Trophoblast cell (in vitro differentiated cells and primary cell): ENCODE data around the gene FAM3C.
"Not testable (repeated sequence)": the region's sequence is repeated elsewhere in the genome, so short reads cannot be mapped to it uniquely, and the experiment has no call there.

ENCODE experiments used
- DNase-seq, 2 donors: peaks; one replicate each; pipeline ENCODE4 v3.0.0-alpha.2; 2016
- H2AFZ ChIP-seq: 2 replicates; pipeline ENCODE4 v1.6.1; 2013; ENCODE audit warnings: low read length, moderate library complexity, mild to moderate bottlenecking; ENCODE audit not compliant: insufficient read depth, poor library complexity
- H2AK5ac ChIP-seq: 2 replicates; pipeline ENCODE4 v1.6.1; 2013; ENCODE audit warnings: mild to moderate bottlenecking, low read length
- H2BK120ac ChIP-seq: 2 replicates; pipeline ENCODE4 v1.6.1; 2013; ENCODE audit warnings: low read length, mild to moderate bottlenecking, moderate library complexity; ENCODE audit not compliant: insufficient read depth, poor library complexity
- H2BK12ac ChIP-seq: 2 replicates; pipeline ENCODE4 v1.6.1; 2013; ENCODE audit warnings: mild to moderate bottlenecking, low read length, moderate library complexity
- H2BK5ac ChIP-seq: 2 replicates; pipeline ENCODE4 v1.6.1; 2013; ENCODE audit warnings: low read length, low read depth, moderate library complexity, mild to moderate bottlenecking; ENCODE audit not compliant: poor library complexity
- H3K14ac ChIP-seq: 2 replicates; pipeline ENCODE4 v1.6.1; 2013; ENCODE audit warnings: mild to moderate bottlenecking, low read length
- H3K18ac ChIP-seq: 2 replicates; pipeline ENCODE4 v1.6.1; 2013; ENCODE audit warnings: mild to moderate bottlenecking, low read length
- H3K23ac ChIP-seq: 2 replicates; pipeline ENCODE4 v1.6.1; 2013; ENCODE audit warnings: low read length
- H3K27ac ChIP-seq: 2 replicates; pipeline ENCODE4 v1.5.1; 2013; ENCODE audit warnings: low read depth, mild to moderate bottlenecking, inconsistent platforms, low read length, moderate library complexity
- H3K27me3 ChIP-seq: 2 replicates; pipeline ENCODE4 v1.6.1; 2013; ENCODE audit warnings: inconsistent platforms, mild to moderate bottlenecking, low read length, moderate library complexity; ENCODE audit not compliant: insufficient read depth
- H3K36me3 ChIP-seq, 2 experiments: 1 replicate in 1 of 2; 2 replicates in 1 of 2; pipeline ENCODE4 v1.6.1; 2013; ENCODE audit warnings: low read length in 2 of 2, mild to moderate bottlenecking in 2 of 2, moderate library complexity in 1 of 2; ENCODE audit not compliant: insufficient read depth in 2 of 2, control insufficient read depth in 1 of 2
- H3K4ac ChIP-seq: 2 replicates; pipeline ENCODE4 v1.6.1; 2013; ENCODE audit warnings: low read depth, mild to moderate bottlenecking, low read length, moderate library complexity
- H3K4me1 ChIP-seq, 2 experiments: 1 replicate in 1 of 2; 2 replicates in 1 of 2; pipeline ENCODE4 v1.6.1; 2013; ENCODE audit warnings: low read length in 2 of 2, mild to moderate bottlenecking in 2 of 2, moderate library complexity in 1 of 2; ENCODE audit not compliant: insufficient read depth in 2 of 2, control insufficient read depth in 1 of 2
- H3K4me2 ChIP-seq: 2 replicates; pipeline ENCODE4 v1.6.1; 2013; ENCODE audit warnings: inconsistent platforms, mild to moderate bottlenecking, low read length, moderate library complexity
- H3K4me3 ChIP-seq: 2 replicates; pipeline ENCODE4 v1.5.1; 2013; ENCODE audit warnings: mild to moderate bottlenecking, low read depth, low read length, inconsistent platforms
- H3K79me1 ChIP-seq: one replicate; pipeline ENCODE4 v1.6.1; 2013; ENCODE audit warnings: low read length
- H3K79me2 ChIP-seq: 2 replicates; pipeline ENCODE4 v1.6.1; 2013; ENCODE audit warnings: low read length, mild to moderate bottlenecking; ENCODE audit not compliant: control insufficient read depth, insufficient read depth, poor library complexity
- H3K9ac ChIP-seq: 2 replicates; pipeline ENCODE4 v1.6.1; 2013; ENCODE audit warnings: mild to moderate bottlenecking, low read length
- H3K9me3 ChIP-seq: 2 replicates; pipeline ENCODE4 v1.6.1; 2013; ENCODE audit warnings: low read depth, mild to moderate bottlenecking, control low read depth, inconsistent platforms, low read length; ENCODE audit not compliant: insufficient read depth
- H4K12ac ChIP-seq: 2 replicates; pipeline ENCODE4 v1.6.1; 2013; ENCODE audit warnings: low read depth, mild to moderate bottlenecking, low read length, moderate library complexity
- H4K8ac ChIP-seq: 2 replicates; pipeline ENCODE4 v1.6.1; 2013; ENCODE audit warnings: low read depth, mild to moderate bottlenecking, low read length, moderate library complexity
- H4K91ac ChIP-seq: one replicate; pipeline ENCODE4 v1.6.1; 2013; ENCODE audit warnings: low read depth, mild to moderate bottlenecking, low read length, moderate library complexity
- WGBS: extraction: QIAGEN DNeasy Blood & Tissue Kit; methylation state at CpG from one replicate; pipeline ENCODE4 v1.1.7; 2013; ENCODE audit warnings: missing lambda C conversion rate; ENCODE audit not compliant: insufficient read length, insufficient coverage; ENCODE audit errors: extremely low coverage; 5-methylcytosine and 5-hydroxymethylcytosine counted together

FAM3C gene

DNA sequence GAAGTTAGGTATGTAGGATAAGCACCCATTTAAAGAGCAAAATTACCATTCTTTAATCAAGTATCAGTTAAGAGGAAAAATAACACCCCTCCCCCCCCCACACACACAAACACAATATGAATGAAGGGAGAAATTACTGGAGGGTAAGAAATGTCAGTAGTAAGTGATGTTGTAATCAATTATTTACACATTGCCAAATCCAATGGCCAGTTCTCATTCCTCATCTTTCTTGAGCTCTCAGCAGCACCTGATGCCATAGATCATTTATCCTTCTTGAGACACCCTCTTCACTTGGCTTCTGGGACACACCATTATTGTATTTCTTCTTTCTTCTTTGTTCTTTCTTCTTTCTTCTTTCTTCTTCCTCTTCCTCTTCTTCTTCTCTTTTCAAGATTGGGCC, 33.7 kb upstream of the FAM3C start:
- Histone ChIP-seq H3K79me1 (no peaks in the 10 kb centered on the region), H3K79me2 (no peaks in the 10 kb centered on the region), H2AK5ac (no peak overlapping the region), H2BK120ac (no peak overlapping the region), H3K4me1 (peaks cover 0 to 3% of the 10 kb centered on the region in 2 experiments), H2AFZ (no peak overlapping the region), H3K18ac (no peak overlapping the region), H3K14ac (no peak overlapping the region), H3K4me2 (no peak overlapping the region), H3K9ac (no peak overlapping the region), H4K12ac (no peak overlapping the region), H4K91ac (no peak overlapping the region), H3K9me3 (no peaks in the 10 kb centered on the region), H3K27me3 (no peaks in the 10 kb centered on the region), H2BK5ac (no peak overlapping the region), H3K23ac (no peak overlapping the region), H3K4ac (no peak overlapping the region), H2BK12ac (no peak overlapping the region), H3K4me3 (no peak overlapping the region), H3K36me3 (no peaks in the 10 kb centered on the region), H4K8ac (no peak overlapping the region), H3K27ac (no peak overlapping the region)
- DNase-seq = peak in 1 of 2 donors; percentile 33

GRCh38 chr7:121428855-121429489, 32.9 kb upstream of the FAM3C start:
- Histone ChIP-seq H3K18ac (no peak overlapping the region), H2BK120ac (peak overlapping the region; percentile 76), H2BK5ac (no peak overlapping the region), H3K36me3 (no peaks in the 10 kb centered on the region), H4K91ac (no peak overlapping the region), H3K14ac (peak overlapping the region; percentile 66), H3K4me3 (no peak overlapping the region), H3K79me1 (no peaks in the 10 kb centered on the region), H2AFZ (no peak overlapping the region), H3K4me2 (peak overlapping the region; percentile 36), H3K27me3 (no peaks in the 10 kb centered on the region), H3K23ac (no peak overlapping the region), H3K79me2 (no peaks in the 10 kb centered on the region), H3K9me3 (no peaks in the 10 kb centered on the region), H4K8ac (peak overlapping the region; percentile 82), H3K9ac (no peak overlapping the region), H4K12ac (no peak overlapping the region), H3K4me1 (peaks cover 0 to 3% of the 10 kb centered on the region in 2 experiments), H3K4ac (no peak overlapping the region), H3K27ac (peak overlapping the region; percentile 34), H2BK12ac (no peak overlapping the region), H2AK5ac (no peak overlapping the region)
- DNase-seq = peak; percentile 75 to 87
- WGBS = no CpG with 5 or more reads among the region's 4 CpGs

- H4K8ac ChIP-seq = peak overlapping the region; percentile 2
- H3K4me3 ChIP-seq, H3K79me2 ChIP-seq, DNase-seq, H3K23ac ChIP-seq, H3K18ac ChIP-seq, H3K36me3 ChIP-seq, H3K9ac ChIP-seq, H3K4me2 ChIP-seq, H3K9me3 ChIP-seq, H3K4ac ChIP-seq, H4K12ac ChIP-seq, H3K27me3 ChIP-seq, H3K14ac ChIP-seq, H3K4me1 ChIP-seq, H3K79me1 ChIP-seq, H2AFZ ChIP-seq: not testable (repeated sequence)
- H2BK120ac ChIP-seq = peak overlapping the region; percentile 23
- H2BK12ac ChIP-seq = peak overlapping the region; percentile 91
- WGBS = no CpG with 5 or more reads among the region's 17 CpGs
- H3K27ac ChIP-seq = peak overlapping the region; percentile 13
- H2AK5ac ChIP-seq = peak overlapping the region; percentile 72
- H4K91ac ChIP-seq = peak overlapping the region; percentile 87
- H2BK5ac ChIP-seq = peak overlapping the region; percentile 2
Observed at GRCh38 chr7:121421743-121422142, 25.6 kb upstream of the FAM3C start.

DNA sequence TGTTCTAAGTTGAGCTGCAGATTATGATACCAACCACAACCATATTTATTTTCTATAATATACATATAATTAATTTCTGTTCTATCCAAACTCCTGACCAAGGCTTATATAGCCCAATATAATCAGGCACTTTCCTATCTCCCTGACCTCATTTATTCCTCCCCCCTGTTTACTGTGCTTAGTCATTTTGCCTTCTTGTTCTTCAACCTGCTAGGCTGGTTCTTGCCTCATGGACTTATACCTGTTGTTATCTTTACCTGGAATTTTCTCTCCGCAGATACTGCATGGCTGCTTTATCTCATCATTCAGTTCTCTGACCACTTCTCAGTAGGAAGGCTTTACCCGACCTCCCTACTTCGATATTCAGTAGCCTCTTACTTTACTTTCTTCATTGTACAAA, 24.9 kb upstream of the FAM3C start:
- no CpG with 5 or more reads among the region's 3 CpGs for WGBS
- H3K9me3 ChIP-seq = no peaks in the 10 kb centered on the region
- no peak overlapping the region for H3K23ac ChIP-seq
- no peak overlapping the region for H3K27ac ChIP-seq
- no peaks in the 10 kb centered on the region for H3K79me2 ChIP-seq
- no peak overlapping the region for H2AFZ ChIP-seq
- peak; percentile 80 to 93 for DNase-seq
- H3K9ac ChIP-seq = no peak overlapping the region
- peaks cover 5 to 6% of the 10 kb centered on the region in 2 experiments for H3K4me1 ChIP-seq
- no peak overlapping the region for H2AK5ac ChIP-seq
- H3K18ac ChIP-seq = no peak overlapping the region
- H3K4me2 ChIP-seq = no peak overlapping the region
- no peaks in the 10 kb centered on the region for H3K36me3 ChIP-seq
- H2BK5ac ChIP-seq = no peak overlapping the region
- no peaks in the 10 kb centered on the region for H3K27me3 ChIP-seq
- peaks cover 8% of the 10 kb centered on the region for H3K79me1 ChIP-seq
- H3K4ac ChIP-seq = no peak overlapping the region
- H2BK12ac ChIP-seq = no peak overlapping the region
- no peak overlapping the region for H4K91ac ChIP-seq
- H4K8ac ChIP-seq = no peak overlapping the region
- H3K14ac ChIP-seq = no peak overlapping the region
- H2BK120ac ChIP-seq = no peak overlapping the region
- no peak overlapping the region for H4K12ac ChIP-seq
- H3K4me3 ChIP-seq = no peak overlapping the region
